ENCODE data around the gene CDC20B.

CDC20B gene

GRCh38 chr5:55162666-55163065 is 10.3 kb downstream of the CDC20B start:
- TF ChIP-seq CTCF (IDR thresholded peaks at IDR 0.05; ENCODE audit: control insufficient read depth, insufficient read depth, low read depth, low read length, missing control alignments), result no peak
- no peak for DNase-seq (ENCODE audit: low read depth)
- H3K4me3 ChIP-seq (ENCODE audit: control insufficient read depth, low read depth, low read length), result no peak overlapping the region

GRCh38 chr5:55160493-55161209 is 12.3 kb downstream of the CDC20B start:
- DNase-seq (ENCODE audit: low read depth), result peak; percentile 90
- H3K4me3 ChIP-seq (ENCODE audit: control insufficient read depth, low read depth, low read length), result peak overlapping the region; percentile 51
- no peak for TF ChIP-seq CTCF (IDR thresholded peaks at IDR 0.05; ENCODE audit: control insufficient read depth, insufficient read depth, low read depth, low read length, missing control alignments)

GRCh38 chr5:55159763-55160492 is 13.0 kb downstream of the CDC20B start, which contains the start of gene GPX8:
TSS of gene GPX8 (plus strand) at chr5:55160171. CDS start at chr5:55160193, 22 bp downstream.
- peak; percentile 63 for DNase-seq (ENCODE audit: low read depth)
- TF ChIP-seq CTCF (IDR thresholded peaks at IDR 0.05; ENCODE audit: control insufficient read depth, insufficient read depth, low read depth, low read length, missing control alignments), result peak; percentile 60
- H3K4me3 ChIP-seq (ENCODE audit: control insufficient read depth, low read depth, low read length), result peak within 1 kb of the TSS; percentile 51

GRCh38 chr5:55154873-55155272 is 18.1 kb downstream of the CDC20B start:
- DNase-seq (ENCODE audit: low read depth), result peak; percentile 29

GRCh38 chr5:55151923-55152842 is 20.8 kb downstream of the CDC20B start:
- DNase-seq (ENCODE audit: low read depth), result peak; percentile 67
- TF ChIP-seq CTCF (IDR thresholded peaks at IDR 0.05; ENCODE audit: control insufficient read depth, insufficient read depth, low read depth, low read length, missing control alignments), result no peak
- H3K4me3 ChIP-seq (ENCODE audit: control insufficient read depth, low read depth, low read length), result no peak overlapping the region

More at GRCh38 chr5:55154873-55155272, 18.1 kb downstream of the CDC20B start:
- TF ChIP-seq CTCF (IDR thresholded peaks at IDR 0.05; ENCODE audit: control insufficient read depth, insufficient read depth, low read depth, low read length, missing control alignments), result no peak
- no peak overlapping the region for H3K4me3 ChIP-seq (ENCODE audit: control insufficient read depth, low read depth, low read length)

- H3K4me3 ChIP-seq (ENCODE audit: control insufficient read depth, low read depth, low read length), result no peak overlapping the region
- DNase-seq (ENCODE audit: low read depth), result no peak
- no peak for TF ChIP-seq CTCF (IDR thresholded peaks at IDR 0.05; ENCODE audit: control insufficient read depth, insufficient read depth, low read depth, low read length, missing control alignments)
Observed at GRCh38 chr5:55149308-55149795, 23.6 kb downstream of the CDC20B start.

All from AG09309 (cell line).